ENCODE results near the gene SSUH2. TPM values are rescaled to one million over a fixed set of nuclear protein-coding genes. Genes with fewer than 3 reads are reported as not detected.

Gene SSUH2
- total RNA-seq, 1 donor from 2014 or later: 0.57 TPM

DNA sequence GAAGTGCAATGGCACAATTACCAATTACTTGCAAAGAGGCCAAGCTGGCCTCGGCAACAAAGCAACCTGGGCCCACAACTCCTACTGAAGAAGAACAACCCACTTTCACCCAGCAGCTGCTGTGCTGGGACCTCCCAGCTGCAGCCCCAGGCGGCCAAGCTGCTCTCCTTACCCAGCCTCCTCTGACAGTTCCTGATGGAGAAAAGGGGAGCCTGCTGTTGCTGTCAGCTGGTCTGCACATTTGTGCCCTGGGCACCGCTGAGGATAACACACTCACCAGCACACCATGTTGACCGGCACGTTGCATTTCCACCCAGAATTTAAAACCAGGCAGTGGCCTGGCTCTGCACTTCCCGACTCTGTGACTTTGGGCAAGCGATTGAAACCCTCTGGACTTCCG lies 33.6 kb downstream of the SSUH2 start:
- DNase-seq (ENCODE audit: low spot score, unreplicated experiment): no peak
- H3K27ac Mint-ChIP-seq: no peak overlapping the region
- peaks cover 6% of the 10 kb centered on the region for H3K9me3 Mint-ChIP-seq (ENCODE audit: low read depth)

DNA sequence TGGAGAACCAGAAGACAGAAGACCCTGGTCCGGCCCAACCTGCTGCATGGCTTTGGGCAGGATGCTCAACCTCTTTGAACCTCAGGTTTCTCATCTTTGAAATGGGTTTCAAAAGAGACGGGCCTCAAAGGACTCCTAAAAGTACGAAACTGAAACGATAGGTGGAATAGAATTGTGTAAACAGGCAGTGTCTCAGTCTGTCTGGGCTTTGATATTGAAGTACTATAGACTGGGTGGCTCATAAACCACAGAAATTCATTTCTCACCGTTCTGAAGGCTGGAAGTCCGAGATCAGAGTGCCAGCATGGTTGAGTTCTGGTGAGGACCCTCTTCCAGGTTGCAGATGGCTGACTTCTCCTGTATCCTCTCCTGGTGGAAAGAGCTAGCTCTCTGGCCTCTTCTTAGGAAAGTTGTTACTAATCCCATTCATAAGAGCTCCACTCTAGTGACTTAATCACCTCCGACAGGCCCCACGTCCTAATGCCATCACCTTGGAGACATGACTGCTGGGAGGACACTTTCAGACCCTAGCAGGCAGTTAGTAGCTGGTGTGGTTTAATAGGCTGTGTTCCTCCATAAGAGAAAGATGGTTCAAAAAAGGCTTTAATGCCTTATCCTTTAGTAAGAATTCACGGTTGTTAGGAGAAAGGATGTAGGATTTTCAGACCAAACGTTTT lies 35.7 kb downstream of the SSUH2 start:
- Mint-ChIP-seq H3K4me3 (ENCODE audit: low read depth) (no peak overlapping the region), H3K27ac (no peak overlapping the region), H3K9me3 (ENCODE audit: low read depth) (peaks cover 6% of the 10 kb centered on the region)

More for the DNA sequence above, 33.6 kb downstream of the SSUH2 start:
- Mint-ChIP-seq H3K4me3 (ENCODE audit: low read depth) (no peak overlapping the region), H3K36me3 (ENCODE audit: insufficient read depth) (peaks cover 3% of the 10 kb centered on the region), H3K27me3 (peaks cover 4% of the 10 kb centered on the region), H3K4me1 (ENCODE audit: low read depth) (peaks cover 6% of the 10 kb centered on the region)
- TF ChIP-seq, protein P1, sequence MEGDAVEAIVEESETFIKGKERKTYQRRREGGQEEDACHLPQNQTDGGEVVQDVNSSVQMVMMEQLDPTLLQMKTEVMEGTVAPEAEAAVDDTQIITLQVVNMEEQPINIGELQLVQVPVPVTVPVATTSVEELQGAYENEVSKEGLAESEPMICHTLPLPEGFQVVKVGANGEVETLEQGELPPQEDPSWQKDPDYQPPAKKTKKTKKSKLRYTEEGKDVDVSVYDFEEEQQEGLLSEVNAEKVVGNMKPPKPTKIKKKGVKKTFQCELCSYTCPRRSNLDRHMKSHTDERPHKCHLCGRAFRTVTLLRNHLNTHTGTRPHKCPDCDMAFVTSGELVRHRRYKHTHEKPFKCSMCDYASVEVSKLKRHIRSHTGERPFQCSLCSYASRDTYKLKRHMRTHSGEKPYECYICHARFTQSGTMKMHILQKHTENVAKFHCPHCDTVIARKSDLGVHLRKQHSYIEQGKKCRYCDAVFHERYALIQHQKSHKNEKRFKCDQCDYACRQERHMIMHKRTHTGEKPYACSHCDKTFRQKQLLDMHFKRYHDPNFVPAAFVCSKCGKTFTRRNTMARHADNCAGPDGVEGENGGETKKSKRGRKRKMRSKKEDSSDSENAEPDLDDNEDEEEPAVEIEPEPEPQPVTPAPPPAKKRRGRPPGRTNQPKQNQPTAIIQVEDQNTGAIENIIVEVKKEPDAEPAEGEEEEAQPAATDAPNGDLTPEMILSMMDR (IDR thresholded peaks at IDR 0.05; ENCODE audit: unreplicated experiment): no peak

DNA sequence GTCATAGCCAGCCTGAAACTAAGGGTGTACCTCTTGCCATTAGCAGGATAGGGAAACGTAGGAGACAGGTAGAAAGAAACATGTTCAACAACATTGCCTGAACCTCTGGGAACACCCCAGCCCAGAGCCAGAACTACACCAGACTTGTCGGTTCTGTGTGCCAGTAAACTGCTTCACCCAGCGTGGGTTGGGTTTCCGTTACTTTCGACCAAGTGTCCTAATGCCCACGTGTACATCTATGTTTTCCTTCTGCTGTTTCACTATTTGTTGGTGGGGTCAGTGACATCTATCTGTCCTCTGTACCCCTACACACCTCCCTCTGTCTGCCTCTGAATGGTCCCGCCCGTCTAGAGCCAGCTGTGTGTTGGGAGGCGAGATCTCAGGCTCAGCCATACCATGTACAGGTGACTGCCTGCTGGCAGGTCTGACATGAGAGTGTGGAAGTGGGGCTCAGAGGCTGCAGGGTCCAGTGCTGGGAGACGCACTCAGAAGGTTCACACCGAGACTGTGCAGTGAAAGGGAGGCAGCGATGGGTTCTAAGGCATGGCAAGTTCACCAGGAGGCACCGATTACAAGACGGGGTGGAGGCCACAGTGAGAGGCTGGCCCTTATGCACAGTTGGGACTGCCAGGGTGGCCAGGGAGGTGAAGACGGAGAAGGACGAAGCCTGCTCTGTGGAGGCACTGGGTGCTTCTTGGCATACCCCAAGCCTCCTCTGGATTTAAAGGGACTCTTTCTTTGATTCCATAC lies 36.4 kb downstream of the SSUH2 start:
- Mint-ChIP-seq H3K36me3 (ENCODE audit: insufficient read depth) (peaks cover 3% of the 10 kb centered on the region), H3K27me3 (peaks cover 4% of the 10 kb centered on the region), H3K9me3 (ENCODE audit: low read depth) (peaks cover 6% of the 10 kb centered on the region), H3K4me3 (ENCODE audit: low read depth) (no peak overlapping the region), H3K27ac (peak overlapping the region; percentile 26), H3K4me1 (ENCODE audit: low read depth) (peaks cover 6% of the 10 kb centered on the region)
- TF ChIP-seq, protein P1 (IDR thresholded peaks at IDR 0.05; ENCODE audit: unreplicated experiment): no peak
- DNase-seq (ENCODE audit: low spot score, unreplicated experiment): no peak

More for the DNA sequence above, 35.7 kb downstream of the SSUH2 start:
- peaks cover 6% of the 10 kb centered on the region for H3K4me1 Mint-ChIP-seq (ENCODE audit: low read depth)
- no peak for DNase-seq (ENCODE audit: low spot score, unreplicated experiment)
- H3K27me3 Mint-ChIP-seq: peaks cover 4% of the 10 kb centered on the region
- TF ChIP-seq, protein P1 (IDR thresholded peaks at IDR 0.05; ENCODE audit: unreplicated experiment): no peak
- H3K36me3 Mint-ChIP-seq (ENCODE audit: insufficient read depth): peaks cover 3% of the 10 kb centered on the region

DNA sequence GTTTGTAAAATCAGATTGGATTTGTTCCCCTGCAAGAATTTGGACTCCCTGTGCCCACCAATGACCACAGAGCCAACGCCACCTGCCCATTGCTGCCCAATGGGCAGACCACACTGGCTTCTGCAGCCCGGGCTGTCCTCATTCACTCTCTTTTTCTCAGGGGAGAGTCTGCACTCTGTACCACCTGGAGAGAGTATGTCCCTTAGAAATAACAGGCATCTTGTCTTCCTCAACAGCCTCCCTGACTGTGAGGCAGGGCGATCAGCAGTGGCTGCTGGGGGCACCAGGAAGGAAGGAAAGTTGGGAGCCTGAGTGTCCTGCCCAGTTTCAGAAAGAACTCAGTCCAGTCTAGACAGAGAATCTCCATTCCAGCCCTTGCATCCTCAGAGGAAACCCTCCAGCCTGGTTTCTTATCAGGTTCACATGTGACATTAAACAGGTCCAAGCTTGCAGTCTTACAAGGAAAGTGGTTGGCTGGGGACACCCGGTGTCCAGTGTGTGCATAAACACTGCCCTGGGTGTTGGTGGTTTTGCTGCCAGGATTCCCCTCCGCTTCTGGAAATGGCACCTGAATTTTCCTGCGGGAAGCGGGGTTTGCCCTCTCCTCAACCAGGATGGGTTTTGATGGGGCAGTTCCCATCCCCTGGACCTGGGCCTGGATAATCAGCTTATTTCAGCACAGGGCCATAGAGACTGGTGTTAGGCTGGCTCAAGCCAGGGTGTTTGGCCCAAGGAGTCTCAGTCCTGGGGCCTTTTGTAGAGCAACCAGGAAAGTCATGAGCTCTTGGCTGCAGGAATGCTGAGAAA lies 37.2 kb downstream of the SSUH2 start:
- Mint-ChIP-seq H3K4me1 (ENCODE audit: low read depth) (peaks cover 6% of the 10 kb centered on the region), H3K27me3 (peaks cover 4% of the 10 kb centered on the region), H3K36me3 (ENCODE audit: insufficient read depth) (peaks cover 3% of the 10 kb centered on the region), H3K27ac (no peak overlapping the region), H3K4me3 (ENCODE audit: low read depth) (no peak overlapping the region), H3K9me3 (ENCODE audit: low read depth) (peaks cover 13% of the 10 kb centered on the region)
- TF ChIP-seq, protein P1 (IDR thresholded peaks at IDR 0.05; ENCODE audit: unreplicated experiment): peak; percentile 69
- DNase-seq (ENCODE audit: low spot score, unreplicated experiment): peak; percentile 31

DNA sequence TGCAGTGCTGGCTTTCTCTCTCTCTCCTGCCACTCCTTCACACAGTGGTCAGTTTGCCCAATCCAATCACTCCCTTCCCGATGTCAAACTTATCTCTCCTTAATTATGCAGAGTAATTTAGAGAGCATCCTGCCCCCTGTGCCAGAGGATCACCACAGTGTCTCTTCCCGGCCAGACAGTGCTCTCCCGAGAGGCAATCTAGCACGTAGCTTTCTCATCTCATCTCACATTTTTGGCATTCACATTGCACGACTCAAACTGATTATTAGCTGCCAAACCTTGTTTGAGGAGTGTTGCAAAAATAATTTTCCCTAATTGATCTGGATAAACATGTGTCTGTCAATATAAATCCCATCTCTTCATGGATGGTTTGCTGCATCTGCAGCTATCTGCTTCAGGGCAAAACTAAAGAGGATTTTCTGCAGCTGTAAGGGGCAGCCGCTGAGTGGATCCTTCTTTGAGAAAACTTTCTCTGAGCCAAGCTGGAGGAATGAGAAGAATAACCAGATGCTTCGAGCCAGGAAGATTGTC lies 37.8 kb downstream of the SSUH2 start:
- H3K36me3 Mint-ChIP-seq (ENCODE audit: insufficient read depth): peaks cover 3% of the 10 kb centered on the region
- no peak overlapping the region for H3K4me3 Mint-ChIP-seq (ENCODE audit: low read depth)
- H3K27ac Mint-ChIP-seq: no peak overlapping the region
- H3K9me3 Mint-ChIP-seq (ENCODE audit: low read depth): peaks cover 13% of the 10 kb centered on the region
- TF ChIP-seq, protein P1 (IDR thresholded peaks at IDR 0.05; ENCODE audit: unreplicated experiment): no peak
- peaks cover 4% of the 10 kb centered on the region for H3K27me3 Mint-ChIP-seq
- no peak for DNase-seq (ENCODE audit: low spot score, unreplicated experiment)
- H3K4me1 Mint-ChIP-seq (ENCODE audit: low read depth): peaks cover 6% of the 10 kb centered on the region

All from progenitor cell of endocrine pancreas (in vitro differentiated cells).